ENCODE measurements around the gene HECW1.
"Not testable (repeated sequence)": the region's sequence is repeated elsewhere in the genome, so short reads cannot be mapped to it uniquely, and the experiment has no call there.

The HECW1 gene

DNA sequence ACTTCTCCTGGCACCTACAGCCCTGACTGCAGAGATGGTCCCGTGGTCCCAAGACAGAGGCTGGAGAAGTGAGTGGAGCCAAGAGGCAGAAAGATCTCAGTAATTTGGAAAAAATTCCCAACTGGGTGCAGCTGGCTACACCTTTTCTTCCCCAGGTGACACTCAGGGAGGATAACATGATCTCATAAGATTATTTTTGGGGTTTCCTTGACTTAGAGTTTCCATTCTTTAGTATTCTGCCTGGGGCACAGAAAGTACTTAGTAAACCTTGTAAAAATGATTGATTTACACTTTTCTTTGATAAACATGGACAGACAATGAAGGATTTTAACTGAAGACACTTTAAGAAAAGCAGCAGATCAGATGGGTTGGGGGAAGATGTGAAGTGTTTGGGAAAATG lies 38.6 kb downstream of the HECW1 start:
- DNase-seq: no peak

DNA sequence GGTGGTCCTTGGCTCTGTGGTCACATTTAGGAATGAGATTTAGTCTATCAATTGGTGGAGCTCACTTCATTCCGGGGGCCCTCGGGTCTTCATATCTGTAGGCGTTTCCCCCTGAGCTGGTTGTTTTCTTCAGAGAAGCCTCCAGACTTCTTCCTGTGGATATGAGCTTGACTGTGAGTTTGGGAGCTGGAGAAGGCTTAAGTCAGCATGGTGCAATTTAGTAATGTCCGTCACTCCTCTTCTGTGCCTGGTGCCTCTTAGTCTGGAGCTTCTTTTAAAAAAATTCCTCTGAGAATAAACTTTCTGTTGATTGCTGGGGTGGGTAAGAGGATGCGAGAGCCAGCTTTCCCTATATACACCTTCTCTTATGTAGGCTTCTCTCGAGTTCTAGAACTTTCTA lies 40.2 kb downstream of the HECW1 start:
- DNase-seq: no peak

DNA sequence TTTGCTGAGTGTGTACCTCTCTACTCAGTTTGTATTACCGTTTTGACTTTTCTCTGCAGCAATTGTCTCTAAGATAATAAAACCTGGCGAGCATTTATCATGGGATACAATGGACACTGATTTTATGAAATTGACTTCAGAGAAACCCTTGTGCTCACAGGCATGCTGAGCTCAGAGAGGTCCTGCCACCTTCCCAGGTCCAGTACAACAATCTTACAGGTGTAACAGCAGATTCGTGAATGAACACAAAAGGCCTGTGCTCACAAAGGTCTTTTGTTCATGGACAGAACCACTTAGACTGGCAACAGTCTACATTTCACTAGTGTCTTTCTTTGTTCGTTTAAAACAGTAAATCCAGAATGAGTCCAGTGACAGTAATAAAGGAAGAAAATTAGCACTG lies 43.2 kb downstream of the HECW1 start:
- no peak for DNase-seq

DNA sequence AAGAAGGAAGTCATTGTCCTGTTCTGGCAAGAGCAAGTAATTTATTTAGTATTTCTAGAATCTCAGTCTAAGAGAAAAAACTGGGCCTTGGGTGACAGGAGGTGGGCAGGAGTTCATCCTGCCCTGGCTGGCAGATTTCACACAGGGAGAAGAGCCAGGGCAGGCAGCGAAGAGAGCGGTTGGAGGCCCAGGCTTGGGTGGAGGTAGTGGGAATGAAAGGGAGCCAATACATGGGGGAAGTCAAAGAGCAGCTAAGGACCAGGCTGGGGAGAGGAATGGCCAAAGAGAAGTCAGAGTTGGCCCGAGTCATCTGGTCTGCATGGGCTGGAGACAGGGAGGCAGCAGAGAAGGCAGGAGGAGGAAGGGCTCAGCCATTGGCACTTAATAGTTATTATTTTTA lies 51.4 kb downstream of the HECW1 start:
- no peak for DNase-seq

- no peak for DNase-seq
These were observed 52.3 kb downstream of the HECW1 start for GRCh38 chr7:43164757-43165156.

- DNase-seq: no peak
These were observed 54.2 kb downstream of the HECW1 start for GRCh38 chr7:43166686-43167085.

GRCh38 chr7:43169076-43169475 lies 56.6 kb downstream of the HECW1 start:
- no peak for DNase-seq

DNA sequence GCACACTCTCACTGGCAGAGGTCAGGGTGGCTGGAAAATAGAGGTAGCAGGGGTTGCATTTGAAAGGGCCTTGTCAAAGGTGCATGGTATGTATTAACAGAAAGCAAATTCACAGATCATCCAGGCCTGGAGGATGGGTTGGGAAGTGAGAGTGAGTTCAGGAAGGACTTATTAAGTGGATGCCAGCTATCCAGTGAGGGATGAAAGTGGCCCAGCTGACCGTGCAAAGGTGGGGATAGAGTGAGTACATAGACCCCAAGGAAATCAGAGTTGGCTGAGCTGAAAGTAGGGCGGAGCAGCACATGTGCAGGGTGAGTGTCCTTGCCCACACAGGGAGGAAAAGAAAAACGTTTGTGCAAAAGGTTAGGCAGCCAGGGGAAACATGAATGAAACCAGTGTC lies 58.1 kb downstream of the HECW1 start:
- DNase-seq: no peak

DNA sequence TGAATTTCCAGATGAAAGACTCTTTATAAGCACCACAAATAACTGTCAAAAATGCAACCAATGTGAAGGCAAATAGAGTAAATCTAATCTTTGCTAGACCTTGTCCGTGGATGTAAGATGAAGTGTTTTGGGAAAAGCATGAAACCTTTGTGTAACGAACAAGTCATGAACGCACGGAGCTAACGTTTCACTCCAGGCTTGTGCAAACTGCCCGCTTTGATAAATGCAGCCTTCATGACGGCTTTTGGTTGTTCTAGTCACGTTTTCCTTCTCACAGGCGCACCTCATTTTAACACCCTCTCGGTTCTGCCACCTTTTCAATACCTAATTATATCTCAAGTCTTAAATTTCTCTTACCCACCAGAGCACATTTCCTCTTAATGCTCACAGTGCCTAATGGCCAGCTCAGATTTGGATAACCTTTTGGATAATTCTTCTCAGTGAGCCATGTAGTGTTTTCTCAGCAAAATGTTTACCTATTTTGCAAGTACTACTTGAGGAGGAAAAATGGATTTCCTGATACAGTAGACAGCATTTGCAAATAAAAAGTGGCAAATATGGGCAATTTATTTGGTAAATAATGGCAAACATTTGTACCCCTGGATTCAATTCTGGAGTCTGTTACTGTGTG lies 63.2 kb downstream of the HECW1 start:
- DNase-seq: no peak

- no peak for DNase-seq
These were observed 66.9 kb downstream of the HECW1 start for GRCh38 chr7:43179393-43179792.

DNA sequence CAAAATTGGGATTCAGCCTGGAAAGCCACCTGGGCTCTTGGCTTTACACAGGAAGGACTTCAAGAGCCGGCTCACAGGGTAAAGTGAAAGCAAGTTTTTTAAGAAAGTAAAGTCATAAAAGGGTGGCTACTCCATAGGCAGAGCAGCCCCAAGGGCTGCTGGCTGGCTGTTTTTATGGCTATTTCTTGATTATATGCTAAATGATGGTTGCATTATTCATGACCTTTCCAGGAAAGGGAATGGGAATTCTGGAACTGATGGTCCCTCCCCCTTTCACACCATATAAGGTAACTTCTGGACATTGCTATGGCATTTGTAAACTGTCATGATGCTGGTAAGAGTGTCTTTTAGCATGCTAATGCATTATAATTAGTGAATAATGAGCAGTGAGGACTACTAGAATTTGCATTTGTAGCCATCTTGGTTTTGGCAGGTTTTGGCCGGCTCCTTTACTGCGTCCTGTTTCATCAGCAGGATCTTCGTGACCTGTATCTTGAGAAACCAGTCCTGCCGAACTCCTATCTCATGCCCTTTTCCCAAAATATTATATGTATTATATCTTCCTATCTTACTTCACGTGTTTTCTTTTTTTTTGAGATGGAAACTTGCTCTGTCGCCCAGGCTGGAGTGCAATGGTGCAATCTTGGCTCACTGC lies 80.5 kb downstream of the HECW1 start:
- DNase-seq: no peak

DNA sequence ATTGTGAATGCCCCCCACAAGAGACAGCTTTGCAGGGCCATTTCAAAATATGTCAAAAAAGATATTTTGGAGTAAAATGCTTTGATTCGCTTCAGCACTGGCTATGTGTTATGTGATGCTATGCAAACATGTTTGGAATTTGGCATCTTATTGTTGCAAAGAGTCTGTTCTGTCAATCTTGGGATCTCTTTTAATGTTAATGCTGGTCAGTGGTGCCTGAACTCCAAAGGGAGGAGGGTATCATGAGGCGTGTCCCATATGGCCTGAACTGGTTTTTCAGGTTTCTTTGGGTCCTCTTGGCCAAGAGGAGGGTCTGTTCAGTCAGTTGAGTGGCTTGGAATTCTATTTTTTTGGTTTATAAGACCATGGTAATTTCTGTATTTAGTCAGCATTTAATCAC lies 81.4 kb downstream of the HECW1 start:
- DNase-seq: no peak

DNA sequence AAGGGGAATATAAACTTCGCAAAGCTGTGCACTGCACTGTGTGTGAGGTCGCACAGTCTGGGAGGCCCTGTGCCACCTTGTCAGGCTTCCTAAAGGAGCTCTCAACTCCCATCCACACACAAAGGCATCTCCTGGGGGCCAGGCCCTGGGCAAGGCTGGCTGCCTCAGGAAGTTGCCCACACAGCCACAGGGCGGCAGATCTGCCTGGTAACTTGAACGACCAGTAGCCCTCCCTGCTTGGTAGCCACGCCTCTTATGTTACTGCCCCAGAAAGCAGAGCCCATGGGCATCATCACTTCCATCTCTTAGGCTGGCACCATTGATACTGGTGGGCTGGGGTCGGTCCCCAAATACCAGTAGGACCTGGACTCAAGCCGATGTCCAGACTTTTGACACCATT lies 82.8 kb downstream of the HECW1 start:
- DNase-seq: no peak

DNA sequence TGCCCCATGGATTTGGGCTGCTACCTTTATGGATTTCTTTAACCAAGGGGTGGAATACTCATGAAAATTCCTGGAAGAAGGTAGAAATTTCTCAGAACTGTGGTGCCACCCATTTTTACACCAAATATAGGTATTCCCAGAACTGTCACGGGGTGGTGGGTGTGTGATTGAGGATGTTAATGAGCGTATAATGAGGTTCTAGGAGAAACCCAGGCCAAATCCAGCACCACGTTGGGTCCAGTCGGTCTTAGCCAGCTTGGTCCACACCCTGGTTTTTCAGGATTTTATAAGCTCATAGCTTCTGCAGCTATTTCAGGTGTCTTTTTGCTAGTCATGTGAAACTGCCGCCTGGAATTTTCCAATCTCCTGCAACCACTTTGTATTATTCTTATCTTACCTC lies 83.3 kb downstream of the HECW1 start:
- no peak for DNase-seq

DNA sequence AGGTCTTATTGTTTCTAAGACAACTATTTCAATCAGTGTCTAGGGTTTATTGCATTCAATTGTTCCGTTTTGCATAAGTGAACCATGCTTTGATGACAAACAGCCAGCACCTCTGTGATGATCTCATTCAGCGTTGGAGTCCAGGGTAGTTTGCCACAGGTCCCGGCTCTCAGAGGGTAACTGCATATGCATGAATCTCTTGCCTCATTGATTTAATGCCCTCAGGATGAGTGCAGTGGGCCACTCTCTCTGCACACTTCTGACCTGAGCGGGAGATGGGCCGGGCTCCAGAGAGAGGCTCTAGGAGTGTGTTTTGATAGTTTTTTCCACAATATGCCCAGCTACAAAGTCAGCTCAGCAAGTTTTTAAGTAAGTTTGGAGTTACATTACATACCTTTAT lies 83.9 kb downstream of the HECW1 start:
- no peak for DNase-seq

GRCh38 chr7:43198016-43198415 lies 85.6 kb downstream of the HECW1 start:
- no peak for DNase-seq

- DNase-seq: no peak
These were observed 86.2 kb downstream of the HECW1 start for GRCh38 chr7:43198599-43199090.

DNA sequence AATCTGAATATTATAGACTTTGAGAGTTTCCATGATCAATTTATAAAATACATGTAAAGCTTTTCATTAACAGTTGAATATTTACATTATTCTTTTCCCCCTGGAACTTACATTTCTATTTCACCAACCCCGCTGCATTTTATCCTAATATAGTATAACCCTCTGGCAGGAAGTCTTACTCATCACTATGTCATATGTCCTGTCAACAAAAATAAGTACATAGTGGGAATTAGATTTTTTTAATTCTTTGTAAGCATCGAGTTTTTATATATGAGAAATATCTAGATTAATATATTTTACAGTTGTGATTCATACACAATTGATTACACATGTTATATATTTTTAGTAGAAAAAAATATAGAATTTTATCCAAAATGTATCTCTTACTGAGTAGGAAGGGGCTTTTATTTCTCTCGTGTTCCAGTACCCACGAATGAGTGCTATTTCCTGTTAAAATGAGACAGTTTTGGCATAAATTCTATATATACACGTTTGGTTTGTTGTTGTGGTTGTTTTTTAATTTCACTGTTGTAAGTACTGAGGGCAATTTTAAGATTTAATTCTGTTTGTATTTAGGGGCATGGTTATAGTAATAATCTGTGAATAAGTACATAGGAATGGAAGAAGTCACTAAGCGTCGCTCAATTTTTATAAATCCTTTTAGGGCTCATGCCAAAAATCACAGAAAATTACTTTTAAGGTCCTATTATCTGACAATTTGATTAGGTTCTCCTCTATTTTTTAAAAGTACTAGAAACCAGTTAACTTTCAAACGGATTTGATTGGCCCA lies 87.1 kb downstream of the HECW1 start:
- no peak for DNase-seq

DNA sequence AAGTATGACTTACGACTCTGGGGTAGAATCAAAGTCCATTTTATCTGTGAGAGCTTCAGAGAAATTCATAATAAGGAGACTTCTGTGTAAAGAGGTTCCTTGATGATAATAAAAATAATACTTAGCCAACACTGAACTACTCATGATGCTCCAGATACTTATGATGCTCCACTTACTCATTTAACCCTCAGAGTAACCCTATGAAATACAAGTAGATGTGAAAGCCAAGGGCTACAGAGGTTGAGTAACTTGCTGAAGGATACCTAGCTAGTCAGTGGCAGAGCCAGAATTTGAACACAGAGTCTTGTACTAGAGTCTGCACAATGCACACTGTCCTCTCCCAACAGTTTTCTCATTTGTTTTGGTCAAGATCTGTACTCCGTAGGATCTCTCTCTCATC lies 89.5 kb downstream of the HECW1 start:
- DNase-seq: no peak

- no peak for DNase-seq
These were observed 91.6 kb downstream of the HECW1 start for GRCh38 chr7:43204081-43204480.

GRCh38 chr7:43205171-43205795 lies 92.8 kb downstream of the HECW1 start:
- no peak for DNase-seq

GRCh38 chr7:43208242-43208641 lies 95.8 kb downstream of the HECW1 start:
- DNase-seq: no peak

GRCh38 chr7:43210539-43210938 lies 98.1 kb downstream of the HECW1 start:
- not testable (repeated sequence) for DNase-seq

DNA sequence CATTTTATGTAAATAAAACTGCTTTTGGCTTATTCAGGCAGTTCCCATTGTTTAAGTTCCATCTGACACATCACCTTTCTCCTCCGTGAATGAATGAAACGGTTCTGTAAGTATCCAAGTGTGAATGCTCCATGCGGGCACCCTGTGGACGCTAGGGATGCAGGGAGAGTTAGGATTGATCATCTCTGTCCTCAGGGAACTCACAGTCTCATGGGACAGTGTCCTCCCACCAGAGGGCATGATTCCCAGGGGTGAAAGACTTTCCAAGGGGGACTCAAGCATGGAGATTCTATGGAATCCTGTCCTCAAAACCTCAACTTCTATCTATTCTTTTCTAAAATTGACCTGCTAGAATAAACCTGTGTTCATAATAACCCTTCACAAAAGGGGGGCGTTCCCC lies 98.8 kb downstream of the HECW1 start:
- DNase-seq: no peak
